OCI-LY3 (cell line): Measurements from ENCODE around the gene LCE7A.

Experiments
- H2AFZ ChIP-seq: fragments of 200-600, 300-600 bp; shearing (Covaris generic); 2 replicates; pipeline ENCODE4 v1.6.0; 2014; ENCODE audit warnings: antibody characterized with exemption, low read depth, low read length
- H3K27ac ChIP-seq: fragments of 200-600, 300-600 bp; sonication (generic); 2 replicates; pipeline ENCODE4 v1.5.1; 2014; ENCODE audit warnings: mild to moderate bottlenecking, low read length, moderate library complexity, mixed read lengths
- H3K27me3 ChIP-seq: fragments of 200-600, 300-600 bp; sonication (generic); 2 replicates; pipeline ENCODE4 v1.6.1; 2014; ENCODE audit warnings: low read depth, low read length, mixed read lengths
- H3K36me3 ChIP-seq: fragments of 200-600, 300-600 bp; sonication (generic); replicated peaks from 2 replicates; pipeline ENCODE3; 2014; ENCODE audit warnings: low read depth, low read length, mixed read lengths
- H3K4me1 ChIP-seq: fragments of 300-600, 200-600 bp; sonication (generic); 2 replicates; pipeline ENCODE4 v1.6.1; 2014; ENCODE audit warnings: low read length, mixed read lengths
- H3K4me2 ChIP-seq: fragments of 200-600, 300-600 bp; sonication (generic); 2 replicates; pipeline ENCODE4 v1.6.1; 2014; ENCODE audit warnings: low read length, mixed read lengths
- H3K4me3 ChIP-seq: fragments of 300-600, 200-600 bp; sonication (generic); 2 replicates; pipeline ENCODE4 v1.5.1; 2014; ENCODE audit warnings: antibody characterized with exemption, mild to moderate bottlenecking, low read length, moderate library complexity
- H3K79me2 ChIP-seq: fragments of 300-600, 200-600 bp; shearing (Covaris generic); 2 replicates; pipeline ENCODE4 v1.6.1; 2014; ENCODE audit warnings: mild to moderate bottlenecking, low read length, mixed read lengths
- H3K9ac ChIP-seq: fragments of 300-600, 200-600 bp; shearing (Covaris generic); 2 replicates; pipeline ENCODE4 v1.6.0; 2014; ENCODE audit warnings: mild to moderate bottlenecking, low read length, moderate library complexity
- H3K9me3 ChIP-seq: fragments of 200-600, 300-600 bp; shearing (Covaris generic); 2 replicates; pipeline ENCODE4 v1.6.1; 2014; ENCODE audit warnings: low read length, mixed read lengths; ENCODE audit not compliant: insufficient read depth
- H4K20me1 ChIP-seq: fragments of 200-600, 300-600 bp; sonication (generic); 2 replicates; pipeline ENCODE4 v1.6.1; 2016; ENCODE audit warnings: low read length, mixed read lengths; ENCODE audit not compliant: insufficient read depth
- CTCF ChIP-seq: fragments of 200-600, 300-600 bp; sonication (generic); IDR thresholded peaks from 2 replicates; pipeline ENCODE4 v1.5.1; 2014; ENCODE audit warnings: antibody characterized with exemption, low read length, low read depth
- EZH2phosphoT487 ChIP-seq: fragments of 200-600 bp; shearing (Covaris generic); IDR thresholded peaks from 2 replicates; pipeline ENCODE4 v1.6.1; 2018; ENCODE audit warnings: antibody characterized with exemption, mixed run types, low read depth

Gene LCE7A

GRCh38 chr1:152907686-152908601 lies 48.1 kb downstream of the LCE7A start, which contains the start of gene IVL:
Gene IVL, plus strand, starts transcription at chr1:152908546. Its CDS starts 1,252 bp downstream, at chr1:152909798.
- peaks cover 19% of the 10 kb centered on the region for H3K4me1 ChIP-seq
- no peak within 1 kb of the TSS for H3K9ac ChIP-seq
- no peak within 1 kb of the TSS for H2AFZ ChIP-seq
- H3K27ac ChIP-seq = no peak within 1 kb of the TSS
- H3K36me3 ChIP-seq = no peaks in the 10 kb centered on the region
- H4K20me1 ChIP-seq = no peaks in the 10 kb centered on the region
- H3K4me3 ChIP-seq = no peak within 1 kb of the TSS; the same call in 1 of the 2 replicates
- H3K27me3 ChIP-seq = peaks cover 74% of the 10 kb centered on the region
- TF ChIP-seq CTCF = no peak
- no peak for TF ChIP-seq EZH2phosphoT487
- H3K4me2 ChIP-seq = peak within 1 kb of the TSS; percentile 45
- no peaks in the 10 kb centered on the region for H3K79me2 ChIP-seq
- H3K9me3 ChIP-seq = no peaks in the 10 kb centered on the region

GRCh38 chr1:152909206-152909605 lies 49.4 kb downstream of the LCE7A start:
- TF ChIP-seq CTCF = no peak
- TF ChIP-seq EZH2phosphoT487 = no peak
- Histone ChIP-seq H2AFZ (no peak overlapping the region), H3K4me2 (no peak overlapping the region), H3K79me2 (no peaks in the 10 kb centered on the region), H3K27ac (no peak overlapping the region), H3K9ac (no peak overlapping the region), H3K4me1 (peaks cover 19% of the 10 kb centered on the region), H3K36me3 (no peaks in the 10 kb centered on the region), H4K20me1 (no peaks in the 10 kb centered on the region), H3K27me3 (peaks cover 72% of the 10 kb centered on the region), H3K9me3 (no peaks in the 10 kb centered on the region), H3K4me3 (no peak overlapping the region)
